Esophagus squamous epithelium (tissue), 4 donors: ENCODE results near the gene MSH4.
"Not testable (repeated sequence)": the region's sequence is repeated elsewhere in the genome, so short reads cannot be mapped to it uniquely, and the experiment has no call there.

Source experiments
- CTCF ChIP-seq, 6 experiments: fragments of 450-650 bp in 4 of 6; fragments of 200-600 bp in 2 of 6; sonication (generic) in 2 of 6; IDR thresholded peaks; one replicate each; pipeline ENCODE4 v1.5.1; 2016 to 2019; ENCODE audit warnings: antibody characterized with exemption in 6 of 6, mild to moderate bottlenecking in 4 of 6, moderate library complexity in 4 of 6
- POLR2A ChIP-seq, 4 donors: fragments of 450-650 bp; IDR thresholded peaks; one replicate each; pipeline ENCODE4 v1.6.1; 2017; ENCODE audit warnings: antibody characterized with exemption in 4 of 4, mild to moderate bottlenecking in 4 of 4, moderate library complexity in 3 of 4

GRCh38 chr1:75801480-75801879, 4.8 kb downstream of the MSH4 start:
- TF ChIP-seq CTCF, POLR2A (IDR thresholded peaks at IDR 0.05): not testable (repeated sequence)
